Measurements from ENCODE around the gene CRADD. TPM values are rescaled to one million over a fixed set of nuclear protein-coding genes. Genes with fewer than 3 reads are reported as not detected.

Gene CRADD
- total RNA-seq, 2 experiments from 2014 or later = 9.7 to 12.6 TPM

DNA sequence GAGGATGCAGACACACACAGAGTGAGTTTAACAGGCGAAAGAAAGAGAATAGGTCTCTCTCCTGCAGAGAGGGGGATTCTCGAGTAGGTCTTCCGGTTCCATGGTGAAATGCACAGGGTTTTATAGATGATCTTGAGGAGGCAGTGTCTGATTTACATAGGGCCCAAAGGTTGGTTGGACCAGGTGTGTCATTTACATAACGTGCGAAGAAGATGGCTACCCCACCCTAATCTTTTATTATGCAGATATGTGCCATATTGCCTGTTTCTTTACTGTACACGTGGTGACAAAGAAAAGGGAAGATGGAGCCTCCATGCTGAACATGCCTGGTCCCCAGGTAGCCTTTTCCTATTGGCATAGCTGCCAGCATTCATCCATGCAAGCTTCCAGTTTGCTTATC, 219.8 kb downstream of the CRADD start:
- Mint-ChIP-seq H3K27ac (peak overlapping the region; percentile 31), H3K36me3 (ENCODE audit: low read depth) (peaks cover 8% of the 10 kb centered on the region), H3K4me1 (peaks cover 53% of the 10 kb centered on the region), H3K27me3 (no peaks in the 10 kb centered on the region), H3K4me3 (no peak overlapping the region), H3K9me3 (peaks cover 13% of the 10 kb centered on the region)
- POLR2A ChIA-PET = no interaction called here
- CTCF ChIA-PET = no interaction called here
- no peak for DNase-seq

DNA sequence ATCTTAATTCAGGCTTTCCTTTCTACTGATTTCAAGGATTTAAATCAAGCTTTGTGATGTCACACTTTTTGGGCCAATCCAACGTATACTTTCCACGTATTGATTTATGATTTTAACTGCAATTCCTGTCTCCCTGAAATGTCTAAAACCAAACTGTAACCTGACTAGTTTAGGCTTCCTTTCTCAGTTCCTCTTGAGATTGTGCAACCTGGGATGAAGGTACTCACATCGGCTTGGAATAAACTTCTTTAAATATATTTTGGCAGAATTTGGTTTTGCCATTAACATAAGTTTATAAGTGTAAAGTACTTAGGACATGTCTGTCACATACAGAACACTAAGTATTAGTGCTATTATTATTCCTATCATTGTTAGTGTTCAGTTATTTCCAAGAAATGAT, 224.6 kb downstream of the CRADD start:
- Mint-ChIP-seq H3K27me3 (no peaks in the 10 kb centered on the region), H3K9me3 (peaks cover 18% of the 10 kb centered on the region), H3K27ac (no peak overlapping the region), H3K4me3 (no peak overlapping the region), H3K4me1 (peaks cover 58% of the 10 kb centered on the region), H3K36me3 (ENCODE audit: low read depth) (peaks cover 19% of the 10 kb centered on the region)
- no peak for DNase-seq
- POLR2A ChIA-PET = no interaction called here
- CTCF ChIA-PET = no interaction called here

- Mint-ChIP-seq H3K4me1 (peaks cover 54% of the 10 kb centered on the region), H3K4me3 (no peak overlapping the region), H3K36me3 (ENCODE audit: low read depth) (peaks cover 19% of the 10 kb centered on the region), H3K9me3 (peaks cover 15% of the 10 kb centered on the region), H3K27me3 (no peaks in the 10 kb centered on the region), H3K27ac (no peak overlapping the region)
- CTCF ChIA-PET = no interaction called here
- POLR2A ChIA-PET = no interaction called here
- DNase-seq = no peak
These were observed 225.0 kb downstream of the CRADD start for GRCh38 chr12:93902192-93902591.

DNA sequence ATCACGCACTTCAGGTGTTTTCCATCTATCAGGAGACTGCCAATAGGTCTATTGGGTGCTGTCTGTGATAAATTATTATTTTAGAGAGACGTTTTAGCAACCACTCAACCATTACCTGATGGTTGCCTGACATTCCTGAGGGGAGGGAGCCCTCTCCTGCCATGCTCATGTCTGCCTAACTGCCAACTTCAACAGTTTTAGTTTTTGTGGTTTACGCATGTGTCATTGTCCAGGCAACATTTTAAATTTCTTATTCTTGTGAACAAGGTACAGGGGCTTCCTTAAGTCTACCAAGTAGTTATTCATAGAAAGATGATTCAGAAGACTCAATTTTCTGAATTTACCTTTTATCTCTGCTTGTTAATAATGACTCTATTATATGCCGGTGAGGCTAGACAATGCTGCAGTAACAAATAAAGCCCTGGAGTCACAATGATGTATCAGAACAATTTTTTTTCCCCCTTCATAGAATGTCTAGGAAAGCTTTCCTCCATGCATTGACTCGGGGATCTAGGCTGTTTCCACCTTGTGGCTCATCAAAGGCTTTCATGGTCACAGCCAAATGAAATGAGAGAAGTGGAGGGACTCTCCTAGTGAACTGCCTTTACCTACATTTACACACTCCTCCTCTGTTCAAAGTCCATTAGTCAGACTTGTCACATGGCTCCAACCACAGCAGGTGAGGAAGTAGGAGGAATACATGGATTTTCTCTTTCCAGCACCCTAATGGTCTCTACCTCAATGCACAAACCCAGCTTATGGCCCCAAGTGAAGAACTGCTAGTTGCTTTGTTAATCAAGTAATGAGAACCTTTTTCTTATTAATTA, 225.8 kb downstream of the CRADD start:
- no peak overlapping the region for H3K4me3 Mint-ChIP-seq
- POLR2A ChIA-PET = no interaction called here
- no peaks in the 10 kb centered on the region for H3K27me3 Mint-ChIP-seq
- peaks cover 9% of the 10 kb centered on the region for H3K9me3 Mint-ChIP-seq
- no peak for DNase-seq
- H3K36me3 Mint-ChIP-seq (ENCODE audit: low read depth) = peaks cover 19% of the 10 kb centered on the region
- CTCF ChIA-PET = no interaction called here
- H3K27ac Mint-ChIP-seq = no peak overlapping the region
- H3K4me1 Mint-ChIP-seq = peaks cover 49% of the 10 kb centered on the region

GRCh38 chr12:93904124-93904523, 226.9 kb downstream of the CRADD start:
- ChIA-PET POLR2A (no interaction called here), CTCF (interaction anchor here (0.9 kb wide), 1 partner anchor 10 kb away, joined by 3 read pairs; no protein-coding TSS in a partner anchor)
- no peak for DNase-seq
- Mint-ChIP-seq H3K27me3 (no peaks in the 10 kb centered on the region), H3K9me3 (peaks cover 9% of the 10 kb centered on the region), H3K36me3 (ENCODE audit: low read depth) (peaks cover 17% of the 10 kb centered on the region), H3K27ac (no peak overlapping the region), H3K4me1 (peaks cover 39% of the 10 kb centered on the region), H3K4me3 (no peak overlapping the region)

GRCh38 chr12:93908264-93908663, 231.1 kb downstream of the CRADD start:
- H3K4me1 Mint-ChIP-seq = peaks cover 18% of the 10 kb centered on the region
- H3K36me3 Mint-ChIP-seq (ENCODE audit: low read depth) = no peaks in the 10 kb centered on the region
- no peak overlapping the region for H3K27ac Mint-ChIP-seq
- DNase-seq = no peak
- no peaks in the 10 kb centered on the region for H3K27me3 Mint-ChIP-seq
- ChIA-PET POLR2A (no interaction called here), CTCF (no interaction called here)
- H3K9me3 Mint-ChIP-seq = peaks cover under 1% of the 10 kb centered on the region
- no peak overlapping the region for H3K4me3 Mint-ChIP-seq

DNA sequence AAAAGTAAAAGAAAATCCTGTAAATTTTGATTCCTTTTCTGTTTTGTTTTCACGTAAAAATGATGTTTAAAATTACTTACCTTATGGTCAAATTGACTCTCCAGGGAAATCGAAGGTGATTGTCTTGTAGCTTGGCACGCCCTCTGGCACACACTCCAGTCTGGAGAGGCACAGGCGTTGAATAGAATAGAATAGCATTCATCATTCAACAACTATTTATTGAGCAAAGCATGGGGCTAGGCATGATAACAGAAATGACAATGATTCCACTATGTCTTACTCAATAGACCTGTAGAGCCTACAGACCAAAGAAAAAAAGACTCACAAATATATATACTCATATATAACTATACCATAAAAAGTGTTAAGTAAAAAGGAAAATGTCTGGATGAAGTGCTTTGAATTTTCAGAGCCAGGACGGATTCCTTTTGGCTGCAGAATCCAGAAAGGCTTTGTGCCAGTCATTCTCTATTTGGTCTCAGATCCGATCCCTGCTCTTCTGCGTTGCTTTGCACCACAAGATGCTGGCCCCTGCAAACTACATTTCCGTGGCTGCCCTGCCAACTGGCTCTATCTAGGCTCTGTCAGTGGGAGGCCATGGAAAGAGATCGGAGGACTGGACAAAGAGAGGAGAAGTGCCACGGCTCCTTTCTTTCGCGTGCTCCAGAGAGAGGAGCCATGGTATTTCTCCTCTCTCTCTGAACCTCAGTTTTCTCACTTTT, 231.8 kb downstream of the CRADD start:
- Mint-ChIP-seq H3K4me1 (peaks cover 10% of the 10 kb centered on the region), H3K4me3 (no peak overlapping the region), H3K9me3 (no peaks in the 10 kb centered on the region), H3K36me3 (ENCODE audit: low read depth) (no peaks in the 10 kb centered on the region), H3K27ac (no peak overlapping the region), H3K27me3 (no peaks in the 10 kb centered on the region)
- ChIA-PET POLR2A (no interaction called here), CTCF (no interaction called here)
- DNase-seq = no peak

DNA sequence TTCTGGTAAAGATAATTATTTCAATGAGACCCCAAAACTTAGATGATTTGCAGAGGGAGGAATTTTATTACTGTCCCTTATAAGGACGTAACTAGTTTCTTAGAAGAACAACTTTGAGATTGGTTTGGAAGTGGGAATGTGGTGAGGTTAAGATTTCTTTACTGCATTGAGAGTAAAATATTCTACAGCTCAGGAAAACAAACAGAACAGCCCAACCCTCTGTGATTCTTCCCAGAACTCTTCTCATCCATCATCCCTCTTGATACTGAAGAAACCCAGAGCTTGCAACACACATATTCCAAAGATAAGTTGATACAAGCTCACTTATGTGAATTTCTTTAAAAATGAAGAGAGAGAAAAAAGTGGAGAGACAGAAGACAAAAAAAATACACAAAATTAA, 234.2 kb downstream of the CRADD start:
- CTCF ChIA-PET = interaction anchor here (0.5 kb wide), 1 partner anchor 289 kb away, joined by 3 read pairs; no protein-coding TSS in a partner anchor
- Mint-ChIP-seq H3K27me3 (no peaks in the 10 kb centered on the region), H3K4me3 (no peak overlapping the region), H3K9me3 (no peaks in the 10 kb centered on the region), H3K36me3 (ENCODE audit: low read depth) (no peaks in the 10 kb centered on the region), H3K4me1 (peaks cover 3% of the 10 kb centered on the region), H3K27ac (no peak overlapping the region)
- POLR2A ChIA-PET = no interaction called here
- DNase-seq = no peak

DNA sequence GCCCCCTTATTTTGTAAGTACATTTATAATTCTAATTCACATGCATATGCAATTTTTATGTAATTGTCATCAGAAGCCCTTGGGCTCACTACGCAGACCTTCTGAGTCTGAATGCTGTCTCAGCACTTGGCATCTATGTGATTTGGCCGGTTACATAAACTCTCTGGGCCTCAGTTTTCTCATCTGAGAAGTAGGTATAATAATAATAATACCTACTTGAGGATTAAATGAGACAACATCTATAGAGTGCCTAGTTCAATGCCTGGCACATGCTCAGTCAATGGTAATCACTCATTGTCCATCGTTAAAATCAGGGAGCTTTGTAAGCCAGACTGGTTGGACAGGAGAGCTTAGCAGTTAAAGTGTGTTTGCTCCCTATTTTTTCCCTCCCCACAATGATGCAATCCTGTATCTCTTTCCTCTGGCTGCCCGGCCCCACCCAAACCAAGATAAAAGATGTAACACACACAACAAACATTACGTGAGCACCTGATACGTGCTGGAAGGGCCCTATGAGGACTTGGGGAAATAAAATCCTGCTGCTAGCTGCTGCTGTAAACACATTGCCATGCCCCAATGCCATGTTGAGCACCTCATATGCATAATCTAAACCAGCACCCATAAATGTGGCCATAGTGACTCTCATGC, 235.0 kb downstream of the CRADD start:
- Mint-ChIP-seq H3K4me3 (no peak overlapping the region), H3K36me3 (ENCODE audit: low read depth) (no peaks in the 10 kb centered on the region)
- CTCF ChIA-PET = no interaction called here

DNA sequence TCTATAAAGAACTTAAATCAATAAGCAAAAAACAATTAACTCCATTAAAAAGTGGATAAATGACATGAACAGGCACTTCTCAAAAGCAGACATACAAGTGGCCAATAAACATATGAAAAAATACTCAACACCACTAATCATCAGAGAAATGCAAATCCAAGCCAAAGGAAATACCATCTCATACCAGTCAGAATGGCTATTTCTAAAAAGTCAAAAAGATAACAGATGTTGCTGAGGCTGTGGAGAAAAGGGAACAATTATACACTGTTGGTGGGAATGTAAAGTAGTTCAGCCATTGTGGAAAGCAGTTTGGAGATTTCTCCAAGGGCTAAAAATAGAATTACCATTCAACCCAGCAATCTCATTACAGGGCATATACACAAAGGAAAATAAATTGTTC, 236.7 kb downstream of the CRADD start:
- Mint-ChIP-seq H3K27me3 (no peaks in the 10 kb centered on the region), H3K27ac (no peak overlapping the region), H3K36me3 (ENCODE audit: low read depth) (no peaks in the 10 kb centered on the region), H3K9me3 (no peaks in the 10 kb centered on the region), H3K4me3 (no peak overlapping the region), H3K4me1 (peaks cover 2% of the 10 kb centered on the region)
- no peak for DNase-seq
- ChIA-PET CTCF (no interaction called here), POLR2A (no interaction called here)

More for the DNA sequence above, 235.0 kb downstream of the CRADD start:
- Mint-ChIP-seq H3K27ac (no peak overlapping the region), H3K27me3 (no peaks in the 10 kb centered on the region), H3K9me3 (no peaks in the 10 kb centered on the region), H3K4me1 (peaks cover 3% of the 10 kb centered on the region)
- no peak for DNase-seq
- POLR2A ChIA-PET = no interaction called here

DNA sequence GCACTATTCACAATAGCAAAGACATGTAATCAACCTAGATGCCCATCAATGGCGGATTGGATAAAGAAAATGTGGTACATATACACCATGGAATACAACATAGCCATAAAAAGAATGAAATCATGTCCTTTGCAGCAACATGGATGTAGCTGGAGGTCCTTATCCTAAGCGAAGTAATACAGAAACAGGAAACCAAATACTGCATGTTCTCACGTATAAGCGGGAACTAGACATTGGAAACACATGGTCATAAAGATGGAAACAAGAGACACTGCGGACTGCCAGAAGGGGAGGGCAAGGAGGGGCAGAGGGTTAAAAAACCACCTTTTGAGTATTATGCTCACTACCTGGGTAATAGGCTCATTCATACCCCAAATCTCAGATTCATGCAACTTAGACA, 237.1 kb downstream of the CRADD start:
- no peaks in the 10 kb centered on the region for H3K9me3 Mint-ChIP-seq
- no peak for DNase-seq
- no peak overlapping the region for H3K4me3 Mint-ChIP-seq
- ChIA-PET CTCF (interaction anchor here (0.6 kb wide), 1 partner anchor 679 kb away, joined by 5 read pairs; no protein-coding TSS in a partner anchor), POLR2A (no interaction called here)
- no peak overlapping the region for H3K27ac Mint-ChIP-seq
- H3K27me3 Mint-ChIP-seq = no peaks in the 10 kb centered on the region
- no peaks in the 10 kb centered on the region for H3K36me3 Mint-ChIP-seq (ENCODE audit: low read depth)
- H3K4me1 Mint-ChIP-seq = peaks cover 2% of the 10 kb centered on the region

GRCh38 chr12:93915411-93915810, 238.2 kb downstream of the CRADD start:
- no peak for DNase-seq
- Mint-ChIP-seq H3K9me3 (no peaks in the 10 kb centered on the region), H3K27me3 (no peaks in the 10 kb centered on the region), H3K4me3 (no peak overlapping the region), H3K27ac (no peak overlapping the region), H3K4me1 (peaks cover 2% of the 10 kb centered on the region), H3K36me3 (ENCODE audit: low read depth) (no peaks in the 10 kb centered on the region)
- ChIA-PET CTCF (no interaction called here), POLR2A (no interaction called here)

GRCh38 chr12:93916402-93916801, 239.2 kb downstream of the CRADD start:
- Mint-ChIP-seq H3K9me3 (no peaks in the 10 kb centered on the region), H3K27ac (no peak overlapping the region), H3K36me3 (ENCODE audit: low read depth) (no peaks in the 10 kb centered on the region), H3K27me3 (no peaks in the 10 kb centered on the region), H3K4me1 (peaks cover 2% of the 10 kb centered on the region), H3K4me3 (no peak overlapping the region)
- DNase-seq = no peak
- ChIA-PET CTCF (no interaction called here), POLR2A (no interaction called here)

Data from activated CD4-positive, alpha-beta T cell treated with anti-CD3 and anti-CD28 coated beads, Interleukin-2, amount 10 ng/mL, durations not matched to agents 7 days and 5 days (primary cell).